A172 (cell line): ENCODE measurements around the gene MRPS5. TPM values are rescaled to one million over a fixed set of nuclear protein-coding genes. Genes with fewer than 3 reads are reported as not detected.

Source experiments
- DNase-seq: peaks from one replicate; pipeline ENCODE4 v3.0.0-alpha.2; 2015; ENCODE audit warnings: low spot score
- total RNA-seq: library from RNA; depleted of rRNA; stranded (reverse); fragments of >200 nt; shearing (Covaris generic); gene quantifications from 2 replicates; pipeline ENCODE4 v1.2.3, GENCODE V29; 2014

MRPS5 gene
- total RNA-seq, 1 experiment from 2014 or later, result 84.4 TPM

DNA sequence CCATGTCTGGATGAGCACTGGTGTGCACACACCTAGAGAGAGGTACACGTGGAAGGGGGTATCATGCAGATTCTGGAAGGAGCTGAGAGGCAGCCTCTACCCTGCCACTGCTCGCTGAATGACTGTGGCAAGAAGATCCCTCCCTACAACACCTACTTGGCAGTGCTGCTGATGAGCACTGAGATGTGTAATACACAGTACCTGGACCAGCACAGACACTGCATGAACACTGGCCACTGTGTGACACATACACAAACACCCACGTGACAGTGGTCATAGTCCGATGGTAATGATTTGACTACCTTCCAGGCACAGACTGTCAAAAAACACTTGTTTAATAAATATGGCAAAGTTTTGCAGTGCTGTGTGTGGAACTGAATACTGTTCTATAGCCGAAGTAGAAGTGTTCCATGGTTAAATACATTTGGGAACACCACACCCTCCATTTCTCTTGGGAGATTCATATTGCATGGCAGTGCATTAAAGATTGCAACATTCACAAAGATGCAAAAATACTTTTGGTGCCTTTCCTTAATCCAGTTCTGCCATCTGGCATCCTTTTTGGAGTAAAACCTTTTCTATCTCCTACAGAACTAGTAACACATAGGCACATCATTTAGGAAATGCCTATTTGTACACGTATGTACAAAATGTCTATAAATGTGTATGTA, 29.6 kb downstream of the MRPS5 start:
- no peak for DNase-seq

DNA sequence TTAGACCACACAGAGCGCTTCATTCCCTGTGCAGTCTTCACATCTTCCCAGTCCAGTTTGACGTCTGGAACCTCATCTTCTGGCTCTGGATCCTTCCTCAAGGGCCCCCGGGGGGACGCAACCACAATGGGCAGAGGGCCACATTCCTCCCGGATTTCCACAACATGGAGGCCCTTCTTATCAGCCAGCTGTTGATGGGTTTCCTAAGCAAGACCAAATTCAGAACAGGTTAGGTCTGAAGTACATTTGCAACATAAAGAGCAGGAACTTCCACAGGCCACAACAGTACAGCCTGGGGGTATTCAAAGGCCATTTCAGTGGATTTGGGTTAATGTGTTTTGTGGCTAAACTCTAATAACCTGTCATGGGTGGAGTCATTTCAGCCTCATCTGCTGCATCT, 34.2 kb downstream of the MRPS5 start:
- DNase-seq, result no peak

DNA sequence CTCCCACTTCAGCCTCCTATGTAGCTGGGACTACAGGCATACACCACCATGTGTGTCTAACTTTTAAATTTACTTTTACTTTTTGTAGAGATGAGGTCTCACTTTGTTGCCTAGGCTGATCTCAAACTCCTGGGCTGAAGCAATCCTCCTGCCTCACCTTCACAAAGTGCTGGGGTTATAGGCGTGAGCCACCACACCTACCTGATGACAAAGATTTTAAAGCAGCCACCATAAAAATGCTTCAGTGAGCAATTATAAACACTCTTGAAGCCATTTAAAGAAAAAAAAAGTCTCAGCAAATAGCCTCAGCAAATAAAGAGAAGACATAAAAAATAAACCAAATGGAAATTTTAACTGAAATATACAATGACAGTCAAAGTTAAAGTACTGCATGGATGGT, 35.6 kb downstream of the MRPS5 start:
- DNase-seq, result no peak

DNA sequence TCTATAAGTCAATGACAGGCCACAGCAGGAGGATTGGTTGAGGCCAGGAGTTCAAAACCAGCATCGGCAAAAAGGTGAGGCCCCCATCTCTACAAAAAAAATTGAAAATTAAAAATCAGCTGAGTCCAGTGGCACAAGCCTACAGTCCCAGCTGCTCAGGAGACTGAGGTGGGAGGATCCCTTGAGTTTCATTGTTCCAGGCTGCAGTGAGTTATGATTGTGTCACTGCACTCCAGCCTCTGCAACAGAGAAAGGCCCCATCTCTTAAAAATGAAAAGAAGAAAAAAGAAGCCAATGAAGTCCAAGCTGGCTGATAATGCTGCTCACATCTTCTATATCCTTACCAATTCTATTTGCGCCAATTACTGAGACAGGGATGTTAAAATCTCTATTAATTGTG, 39.1 kb downstream of the MRPS5 start:
- no peak for DNase-seq

DNA sequence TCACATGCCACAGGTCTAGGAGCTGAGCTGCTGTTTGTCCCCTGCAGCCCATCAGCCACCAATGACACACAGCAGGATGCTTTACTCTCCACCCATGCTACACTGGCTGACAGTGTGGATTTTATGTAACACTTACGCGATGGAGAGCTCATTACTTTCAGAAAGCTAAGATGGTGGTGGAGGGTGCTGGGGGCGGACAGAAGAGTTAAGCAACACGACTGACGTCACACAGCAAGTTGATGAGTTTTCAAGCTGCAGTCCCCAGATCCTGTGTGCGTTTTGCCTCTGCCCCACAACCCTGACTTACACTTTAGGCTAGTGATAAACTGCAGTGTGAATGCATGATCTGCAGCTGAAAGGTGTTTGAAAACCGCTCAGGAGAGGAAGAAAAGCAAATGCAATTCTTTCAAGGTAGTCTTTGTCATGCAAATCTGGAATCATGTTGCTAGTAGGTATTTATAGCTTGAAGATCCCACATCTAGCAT, 42.4 kb downstream of the MRPS5 start:
- no peak for DNase-seq

DNA sequence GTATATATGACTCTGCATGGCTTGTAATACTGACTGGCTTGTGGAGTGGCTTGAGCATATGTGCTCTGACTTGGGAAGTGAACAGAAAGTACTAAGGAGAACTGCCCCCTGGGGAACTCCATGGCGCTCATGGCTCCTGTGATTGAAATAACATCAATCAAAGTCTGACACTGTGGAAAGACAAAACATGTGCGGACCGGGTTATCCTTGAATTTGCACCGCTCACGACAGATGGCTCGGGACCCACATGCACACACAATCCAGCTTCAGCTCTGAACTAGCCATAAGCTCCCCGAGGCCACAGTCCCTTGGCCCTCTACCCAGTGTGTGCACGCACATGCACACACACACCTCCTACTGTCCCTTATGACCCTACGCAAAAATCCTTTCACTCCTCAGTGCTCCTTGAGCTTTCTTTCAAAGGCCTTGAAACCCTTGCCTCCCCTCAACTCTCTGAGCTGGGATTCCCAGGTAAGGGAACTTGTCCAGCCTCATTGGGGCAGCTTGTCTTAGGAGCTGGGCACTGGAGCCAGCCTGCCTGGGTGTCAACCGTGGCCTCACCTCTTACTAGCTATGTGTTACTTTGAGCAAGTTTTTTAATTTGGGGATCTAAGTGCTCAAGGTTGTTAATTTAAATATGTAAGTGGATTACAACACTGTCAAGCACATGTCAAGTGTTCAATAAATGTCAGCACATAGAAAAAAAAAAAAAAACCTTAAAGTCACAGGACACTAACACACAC, 43.6 kb downstream of the MRPS5 start:
- no peak for DNase-seq

DNA sequence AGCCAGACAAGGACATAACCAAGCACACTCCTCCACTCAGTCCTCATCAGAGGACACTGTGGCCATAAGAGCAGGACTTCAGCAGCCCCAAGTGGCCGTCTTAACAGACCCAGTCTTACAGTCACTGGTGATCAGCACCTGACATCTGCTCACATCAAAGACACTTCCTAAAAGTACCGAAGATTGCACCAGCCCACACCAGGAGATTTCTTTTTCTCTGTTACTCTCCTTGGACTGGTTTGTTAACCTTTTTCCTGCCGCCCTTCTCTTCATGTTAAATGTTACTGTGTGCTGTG, 44.1 kb downstream of the MRPS5 start:
- peak; percentile 17 for DNase-seq

DNA sequence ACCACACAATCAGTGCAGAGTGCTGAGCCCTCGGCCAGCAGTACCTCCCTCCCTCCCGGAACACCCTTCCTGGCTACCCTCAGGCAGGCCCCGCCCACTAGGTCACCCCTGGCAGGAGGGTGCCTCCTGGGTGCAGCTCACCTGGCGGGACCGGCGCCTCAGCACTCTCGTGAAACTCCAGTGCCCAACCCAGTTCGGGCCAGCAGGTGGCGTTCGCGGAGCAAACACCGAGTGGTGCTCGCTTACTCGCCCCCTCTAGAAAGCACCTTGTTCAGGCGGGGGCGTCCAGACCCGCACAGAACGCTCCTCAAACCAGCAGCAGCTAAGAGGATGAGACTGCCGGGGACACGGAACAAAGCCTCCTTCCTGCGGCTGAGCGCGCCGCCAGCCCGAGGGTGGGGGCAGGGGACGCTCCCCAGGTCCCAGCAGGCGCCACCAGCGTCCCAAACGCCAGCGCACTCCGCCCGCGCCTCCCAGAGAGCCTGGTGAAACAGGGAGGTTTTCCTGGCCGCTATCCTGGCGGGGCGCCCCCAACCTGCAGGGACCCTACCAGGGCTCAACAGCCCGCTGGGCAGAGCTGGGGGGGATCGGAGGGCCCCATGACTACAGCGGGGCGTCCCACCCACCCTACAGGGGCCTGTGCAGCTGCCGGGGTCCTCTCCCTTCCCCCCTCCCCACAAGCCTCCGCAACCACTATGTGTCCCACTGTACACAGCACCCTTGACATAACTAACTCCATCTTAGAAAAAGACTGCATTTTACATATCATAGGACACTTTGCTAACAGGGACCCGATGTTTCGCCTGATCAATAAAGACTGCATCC, 44.7 kb downstream of the MRPS5 start:
- DNase-seq, result peak; percentile 55

DNA sequence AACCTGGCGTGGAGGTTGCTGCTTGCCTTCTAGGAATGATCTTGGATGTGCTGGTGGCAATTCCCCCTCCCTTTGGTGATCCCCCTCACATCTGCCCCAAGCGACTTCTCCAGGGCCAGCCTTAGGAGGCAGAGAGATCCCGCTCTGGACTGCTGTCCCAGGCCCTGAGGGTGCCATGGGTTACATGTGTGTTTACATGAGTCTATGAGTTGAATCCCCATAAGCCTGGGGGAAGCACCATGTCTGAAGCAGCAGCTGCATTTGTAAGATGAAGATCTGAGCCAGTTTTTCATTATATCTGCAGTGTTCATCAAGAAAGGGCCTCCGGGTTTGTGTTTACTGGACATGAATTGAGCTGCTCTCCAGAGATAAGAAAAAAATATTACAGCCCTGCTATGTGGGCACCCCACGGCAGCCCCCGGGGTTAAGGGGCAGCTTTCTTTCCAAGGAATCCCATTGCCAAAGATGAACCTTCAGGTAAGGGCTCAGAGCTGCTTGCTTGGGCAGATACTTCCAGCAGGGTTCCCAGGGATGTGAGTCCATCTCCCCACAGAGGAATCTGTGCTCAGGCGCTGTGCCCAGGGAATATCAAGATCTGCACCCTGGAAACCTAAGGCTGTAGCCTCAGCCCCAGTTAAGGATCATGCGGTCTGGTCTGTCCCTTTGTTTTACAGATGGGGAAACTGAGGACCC, 46.0 kb downstream of the MRPS5 start:
- no peak for DNase-seq

DNA sequence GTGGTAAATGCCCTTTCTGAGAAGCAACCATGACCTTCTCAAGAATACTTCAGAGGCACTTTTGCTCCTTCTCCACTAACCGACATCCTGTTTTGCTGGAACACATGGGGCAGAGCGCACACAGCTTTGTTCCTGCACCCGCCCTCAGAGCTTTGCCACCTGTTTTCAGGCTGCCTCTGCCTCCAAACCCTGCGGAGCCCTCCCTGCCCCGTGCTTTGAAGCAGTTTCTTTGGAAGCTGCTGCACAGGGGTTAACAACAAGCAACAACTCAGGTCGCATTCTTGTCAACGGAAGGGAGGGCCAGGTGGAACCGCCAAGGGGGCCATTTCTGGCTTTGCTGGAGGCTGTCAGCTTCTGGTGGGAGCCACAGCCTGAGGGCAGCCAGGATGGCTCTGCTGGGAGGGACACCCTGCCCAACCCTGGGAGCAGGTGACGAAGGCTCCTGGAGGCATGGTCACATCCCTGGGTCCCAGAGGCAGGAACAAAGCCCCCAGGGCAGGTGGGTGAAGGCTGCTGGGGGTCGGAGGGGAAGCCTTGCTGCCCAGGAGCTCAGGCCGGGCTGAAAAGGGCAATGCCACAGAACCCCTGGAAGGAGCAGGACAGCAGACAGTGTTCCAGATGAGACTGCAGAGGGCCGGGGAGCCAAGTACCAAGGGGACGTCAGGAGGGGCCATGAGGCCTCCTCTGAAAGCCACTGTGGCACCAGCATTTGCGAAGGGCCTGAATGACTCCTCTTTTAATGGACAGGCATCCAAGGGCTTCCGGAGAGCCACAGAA, 46.8 kb downstream of the MRPS5 start:
- no peak for DNase-seq

DNA sequence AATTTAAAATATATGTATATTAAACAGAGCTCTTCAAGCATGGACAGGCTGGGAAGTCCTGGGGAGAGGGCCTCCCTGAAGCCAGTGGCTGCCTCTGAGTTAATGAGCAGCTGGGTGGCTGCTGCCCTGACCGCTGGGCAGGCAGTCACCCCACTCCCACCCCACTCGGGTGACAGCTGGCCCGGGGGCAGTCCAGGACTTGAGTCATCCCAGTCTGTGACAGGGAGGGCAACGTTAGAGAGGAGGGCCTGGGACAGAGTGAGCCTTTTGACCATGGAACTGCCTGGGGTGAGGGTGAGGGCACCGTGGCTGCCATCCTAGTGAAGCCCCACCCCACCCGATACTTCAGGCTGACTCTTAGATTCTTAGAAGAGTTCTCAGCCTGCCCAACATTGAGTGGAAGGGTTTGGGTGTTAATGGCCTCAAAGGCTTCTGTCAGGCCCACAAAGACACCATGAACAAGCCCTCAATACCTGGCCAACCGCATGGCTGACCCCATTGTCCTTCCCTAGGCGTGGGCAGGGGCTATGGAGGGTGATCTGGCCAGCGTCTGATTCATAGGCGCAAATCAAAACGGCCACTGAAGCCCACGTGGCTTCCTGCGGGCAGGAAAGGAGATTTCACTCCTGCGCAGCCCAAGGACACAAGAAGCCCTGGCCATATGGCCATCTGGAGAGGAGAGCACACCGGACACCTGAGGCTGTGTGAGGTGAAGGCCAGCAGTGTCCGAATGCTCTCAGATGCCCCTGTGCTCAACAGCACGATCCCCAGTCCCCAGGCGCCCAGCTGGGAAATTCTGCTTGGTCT, 47.5 kb downstream of the MRPS5 start:
- no peak for DNase-seq

DNA sequence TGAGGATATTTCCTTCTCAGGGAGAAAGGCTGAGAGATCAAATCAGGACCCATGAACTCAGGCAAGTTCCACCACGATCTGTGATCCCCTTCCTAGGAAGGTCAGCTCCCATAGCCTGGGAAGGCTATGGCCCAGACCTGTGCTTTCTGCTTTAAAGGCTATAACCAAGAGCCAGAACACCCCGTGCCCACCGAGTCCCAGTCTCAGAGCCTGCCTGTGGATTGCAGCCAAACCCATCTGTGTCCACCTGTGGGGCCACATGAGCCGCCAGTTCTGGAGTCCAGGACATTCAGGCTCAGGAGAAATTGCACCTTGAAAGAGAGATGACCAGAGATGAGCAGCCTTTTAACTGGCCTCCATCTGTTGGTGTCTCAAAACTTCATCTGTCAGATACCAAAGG, 49.2 kb downstream of the MRPS5 start:
- DNase-seq, result no peak

DNA sequence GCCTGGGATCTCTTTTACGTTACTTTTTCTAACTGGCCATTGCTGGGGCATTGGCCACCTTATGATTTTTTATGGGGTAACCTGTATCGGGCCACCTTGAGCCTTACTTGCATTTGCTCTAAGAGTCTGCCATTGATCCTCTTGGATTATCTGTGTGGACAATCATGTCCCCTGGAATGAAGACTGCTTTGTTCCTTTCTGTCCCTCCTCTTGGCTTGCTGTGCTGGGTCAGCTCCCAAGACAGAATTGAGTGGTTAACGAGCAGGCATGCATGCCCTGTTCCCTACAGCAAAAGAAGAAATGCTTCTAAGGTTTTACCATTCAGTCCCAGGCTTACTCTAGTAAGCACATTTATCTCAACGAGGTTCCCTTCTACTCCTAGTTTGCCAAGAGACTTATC, 49.8 kb downstream of the MRPS5 start:
- DNase-seq, result no peak

DNA sequence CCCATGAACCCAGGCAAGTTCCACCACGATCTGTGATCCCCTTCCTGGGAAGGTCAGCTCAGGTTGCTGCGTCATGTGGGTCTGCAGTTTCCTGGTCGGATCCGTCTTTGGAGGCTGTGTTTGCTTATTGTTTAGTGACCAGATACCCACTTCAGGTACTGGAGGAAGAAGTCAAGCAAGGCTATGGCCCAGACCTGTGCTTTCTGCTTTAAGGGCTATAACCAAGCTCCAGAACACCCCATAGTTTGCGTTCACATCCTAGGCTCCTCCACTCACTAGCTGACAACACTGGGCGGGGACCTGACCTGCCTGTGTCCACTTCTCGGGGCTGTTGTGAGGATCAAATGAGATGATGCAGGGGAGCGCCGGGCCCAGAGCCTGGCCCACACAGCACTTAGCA, 52.1 kb downstream of the MRPS5 start:
- DNase-seq, result no peak

DNA sequence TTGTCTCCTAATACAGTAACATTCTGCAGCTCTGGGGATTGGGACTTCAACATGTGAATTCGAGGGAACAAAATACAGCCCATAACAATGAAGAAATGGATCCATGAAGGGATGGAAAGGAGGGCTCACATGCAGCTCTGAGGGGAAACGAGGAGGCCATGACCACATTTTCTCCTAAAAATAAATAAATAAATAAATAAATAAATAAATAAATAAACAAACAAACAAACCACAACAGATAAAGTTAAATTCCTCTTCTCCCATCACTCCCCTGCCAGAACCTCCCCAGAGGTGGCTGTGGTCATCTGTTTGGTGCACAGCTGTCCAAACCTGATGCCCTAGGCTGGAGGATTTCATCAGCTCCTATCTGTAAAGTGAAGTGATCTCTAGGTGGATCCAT, 53.4 kb downstream of the MRPS5 start:
- DNase-seq, result no peak

DNA sequence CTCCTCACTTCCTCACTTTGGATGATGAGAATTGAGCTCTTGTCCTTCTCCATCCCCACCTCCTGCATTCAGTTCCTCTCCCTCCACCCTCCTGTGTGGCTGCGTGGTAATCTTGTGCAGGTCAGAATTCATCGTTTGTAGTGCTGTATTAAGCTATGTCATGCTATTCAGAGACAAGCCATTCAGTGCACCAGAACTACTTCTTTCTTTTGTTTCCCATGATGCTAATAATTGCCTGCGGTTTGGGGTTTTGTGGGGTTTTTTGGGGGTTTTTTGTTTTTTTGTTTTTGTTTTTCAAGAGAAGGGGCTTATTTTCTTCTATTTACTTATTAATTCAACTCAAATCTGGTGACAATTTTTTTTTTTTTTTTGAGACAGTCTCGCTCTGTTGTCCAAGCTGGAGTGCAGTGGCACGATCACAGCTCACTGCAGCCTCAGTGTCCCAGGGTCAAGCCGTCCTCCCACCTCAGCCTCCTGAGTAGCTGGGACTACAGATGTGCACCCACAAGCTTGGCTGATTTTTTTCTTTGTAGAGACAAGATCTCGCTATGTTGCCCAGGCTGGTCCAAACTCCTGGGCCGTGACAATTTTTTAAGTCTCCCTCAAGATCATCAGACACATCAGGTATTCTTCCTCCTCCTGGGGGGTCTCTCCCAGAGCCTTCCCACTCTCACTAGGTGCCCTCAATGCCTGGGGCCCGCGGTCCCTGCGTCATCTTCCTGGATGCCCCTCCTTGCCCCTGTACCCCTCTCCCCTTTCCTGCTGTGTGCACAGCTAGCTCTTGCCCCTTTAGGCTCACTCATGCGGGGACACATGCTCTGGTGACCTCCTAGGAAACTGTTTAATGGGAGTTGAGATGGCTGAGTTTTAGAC, 58.3 kb downstream of the MRPS5 start:
- DNase-seq, result no peak

DNA sequence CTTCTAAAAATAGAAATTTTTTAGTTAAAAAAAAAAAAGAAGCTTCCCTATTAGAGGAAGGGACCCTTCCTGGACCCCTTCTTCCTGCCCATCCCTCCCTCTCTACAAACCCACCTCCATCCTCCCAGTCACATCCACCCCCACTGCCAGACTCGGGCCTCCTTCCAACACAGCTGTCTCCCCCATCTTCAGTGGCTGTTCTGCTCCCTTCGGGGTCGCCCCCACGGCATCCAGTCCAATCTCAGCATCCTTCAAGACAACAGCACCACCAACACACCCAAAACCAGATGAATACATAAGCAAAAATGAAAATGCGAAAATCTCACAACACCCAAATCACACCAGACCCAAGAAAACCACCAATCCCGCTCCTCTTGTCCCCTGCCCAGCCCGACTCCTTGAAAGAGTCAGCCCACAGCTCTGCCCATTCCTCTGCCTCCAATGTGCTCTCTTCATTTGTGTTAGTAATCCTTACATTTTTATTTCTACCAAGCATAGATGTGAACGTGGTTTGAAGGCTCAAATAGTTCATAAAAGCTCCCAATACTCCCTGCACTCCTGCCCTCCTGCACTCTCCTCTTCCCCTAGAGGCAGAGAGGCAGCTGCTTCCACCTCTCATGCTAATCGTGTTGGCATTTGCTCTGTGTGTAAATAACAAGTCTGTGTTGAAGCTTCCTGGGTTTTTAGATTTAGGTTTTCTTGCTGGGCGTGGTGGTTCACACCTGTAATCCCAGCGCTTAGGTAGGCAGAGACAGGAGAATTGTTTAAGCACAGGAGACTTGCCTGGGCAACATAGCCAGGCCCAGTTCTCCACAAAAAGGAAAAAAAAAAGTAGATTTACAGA, 59.1 kb downstream of the MRPS5 start:
- DNase-seq, result no peak

DNA sequence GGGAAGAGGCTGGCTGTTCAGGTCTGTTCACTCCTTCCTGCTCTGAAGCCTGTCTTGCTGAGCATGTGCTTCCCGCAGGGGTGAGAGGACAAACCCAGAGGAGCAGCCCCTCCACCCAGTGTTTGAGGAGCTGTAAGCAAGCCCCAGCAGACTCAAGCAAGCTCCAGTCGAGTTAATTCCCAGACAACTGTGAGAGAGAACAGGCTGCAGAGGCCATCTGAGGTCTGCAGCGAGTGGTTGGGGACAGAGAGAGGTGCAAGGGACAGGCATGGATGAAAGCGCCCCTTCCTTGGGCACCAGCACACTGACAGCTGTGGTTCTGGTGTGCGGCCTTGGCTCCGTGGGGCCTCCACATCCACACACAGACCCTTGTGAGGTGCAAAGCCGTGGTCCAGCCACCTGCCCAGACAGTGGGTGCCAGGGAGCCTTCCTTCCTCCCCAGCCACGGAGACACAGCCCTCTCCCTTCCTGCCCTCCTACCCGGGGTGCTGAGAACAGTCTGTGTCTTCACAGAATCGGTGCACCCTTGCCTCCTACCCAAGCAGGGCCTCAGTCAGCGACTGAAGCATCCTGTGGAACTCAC, 59.9 kb downstream of the MRPS5 start:
- no peak for DNase-seq
